GM12872 (cell line): Measurements from ENCODE around the gene CIT.
A peak's percentile ranks its signal among the peaks of the same experiment; 100 is the strongest.

Experiments
- CTCF ChIP-seq: IDR thresholded peaks from 3 replicates; pipeline ENCODE4 v1.5.1; 2011; ENCODE audit warnings: low read depth, mild to moderate bottlenecking, low read length, moderate library complexity; ENCODE audit not compliant: insufficient read depth

The CIT gene

GRCh38 chr12:119710374-119710964, 166.7 kb downstream of the CIT start:
- no peak for TF ChIP-seq CTCF

DNA sequence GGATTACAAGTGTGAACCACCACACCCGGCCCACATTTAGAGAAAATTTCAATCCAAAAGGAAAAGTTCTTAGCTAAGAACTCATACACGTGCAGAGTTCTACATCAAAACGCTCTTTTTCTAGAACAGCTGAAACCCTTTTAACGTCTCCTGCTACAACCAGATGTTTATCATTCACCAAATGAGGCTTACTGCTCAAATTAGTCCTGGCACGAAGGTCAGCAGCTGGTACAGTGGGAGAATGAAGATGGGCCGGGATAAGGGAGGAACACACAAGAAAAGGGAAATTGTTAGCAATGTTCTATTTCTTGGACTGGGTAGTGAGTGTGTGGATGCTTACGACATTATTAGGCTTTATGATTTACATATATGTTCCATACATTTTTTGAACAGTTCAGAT, 171.9 kb downstream of the CIT start:
- no peak for TF ChIP-seq CTCF

GRCh38 chr12:119704065-119704747, 172.9 kb downstream of the CIT start:
- no peak for TF ChIP-seq CTCF

- no peak for TF ChIP-seq CTCF
Measured at GRCh38 chr12:119700078-119700477, 177.0 kb downstream of the CIT start.

GRCh38 chr12:119699199-119699760, 177.8 kb downstream of the CIT start:
- no peak for TF ChIP-seq CTCF

- no peak for TF ChIP-seq CTCF
Measured at GRCh38 chr12:119696943-119697342, 180.2 kb downstream of the CIT start.

GRCh38 chr12:119695034-119695433, 182.1 kb downstream of the CIT start:
- peak; percentile 60 for TF ChIP-seq CTCF
